GM12892 (cell line): ENCODE data around the gene PEX14.

ENCODE experiments used
- POLR2A ChIP-seq: IDR thresholded peaks from 2 replicates; pipeline ENCODE4 v1.6.1; 2011; ENCODE audit warnings: low read depth, low read length, control low read depth
- POLR2AphosphoS5 ChIP-seq: IDR thresholded peaks from 2 replicates; pipeline ENCODE4 v1.6.1; 2011; ENCODE audit warnings: low read depth, low read length, control low read depth

DNA sequence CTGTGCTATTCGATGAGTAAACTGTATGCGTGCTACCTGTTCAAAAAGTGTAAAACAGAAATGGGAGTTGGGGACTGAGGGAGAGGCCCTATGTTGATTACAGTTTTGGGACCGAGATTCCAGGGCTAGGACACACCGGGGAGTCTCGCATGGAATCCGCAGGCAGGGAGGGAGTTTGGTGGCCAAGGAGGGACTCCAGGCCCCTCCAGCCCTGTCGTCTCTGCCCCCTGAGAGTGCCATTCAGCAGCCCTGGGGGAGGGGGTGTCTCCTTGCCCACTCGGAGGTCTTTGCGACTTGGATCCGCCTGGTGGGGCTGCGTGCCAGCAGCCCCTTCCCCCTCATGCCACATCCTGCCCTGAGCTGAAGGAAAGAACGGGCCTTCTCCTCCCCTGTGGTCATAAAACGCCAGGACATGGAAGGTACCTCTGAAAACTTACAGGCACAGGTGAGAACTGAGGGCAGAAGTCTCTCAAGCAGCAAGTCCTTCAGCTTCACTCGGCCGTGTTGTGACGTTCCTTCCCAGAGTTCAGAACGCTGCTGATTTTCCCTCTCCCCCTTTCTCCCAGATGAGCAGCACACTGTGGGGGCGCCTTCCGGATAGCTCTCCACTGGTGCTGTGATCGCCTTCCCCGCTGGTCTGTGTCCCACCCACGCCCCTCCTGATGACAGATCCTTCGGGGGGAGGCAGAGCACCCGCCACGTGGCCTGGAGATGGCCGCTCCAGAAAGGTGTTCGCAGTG, 141.4 kb downstream of the PEX14 start:
- no peak for TF ChIP-seq POLR2A
- TF ChIP-seq POLR2AphosphoS5 = no peak
